ENCODE measurements around the gene PHF5A. TPM values are rescaled to one million over a fixed set of nuclear protein-coding genes. Genes with fewer than 3 reads are reported as not detected.

Gene PHF5A
- 52.5 TPM for polyA plus RNA-seq (2013, experiment 1 of 2; ENCODE audit: insufficient read length)
- 45.0 TPM for polyA plus RNA-seq (2013, experiment 2 of 2; ENCODE audit: insufficient read length)

GRCh38 chr22:41468381-41469217 lies at the start of gene PHF5A, which contains the start of gene ACO2:
TSS of gene PHF5A (minus strand) at chr22:41468692. CDS start at chr22:41468653, 39 bp downstream.
TSS of gene ACO2 (plus strand) at chr22:41469117. CDS start at chr22:41469147, 30 bp downstream.
- DNase-seq, result peak; percentile 98

- DNase-seq, result no peak
Observed at GRCh38 chr22:41518048-41518347, 49.5 kb upstream of the PHF5A start.

- peak; percentile 49 for DNase-seq
Observed at GRCh38 chr22:41517172-41518047, 48.9 kb upstream of the PHF5A start.

GRCh38 chr22:41516462-41516861 lies 48.0 kb upstream of the PHF5A start:
- DNase-seq, result no peak

- DNase-seq, result no peak
Observed at GRCh38 chr22:41513391-41513790, 44.9 kb upstream of the PHF5A start.

- DNase-seq, result peak; percentile 75
Observed at GRCh38 chr22:41512421-41513194, 44.1 kb upstream of the PHF5A start.

- DNase-seq, result no peak
Observed at GRCh38 chr22:41511521-41511968, 43.1 kb upstream of the PHF5A start.

GRCh38 chr22:41508770-41509170 lies 40.3 kb upstream of the PHF5A start:
- no peak for DNase-seq

- DNase-seq, result no peak
Observed at GRCh38 chr22:41507330-41508063, 39.0 kb upstream of the PHF5A start.

- no peak for DNase-seq
Observed at GRCh38 chr22:41505511-41506220, 37.2 kb upstream of the PHF5A start.

- no peak for DNase-seq
Observed at GRCh38 chr22:41504816-41505215, 36.3 kb upstream of the PHF5A start.

- DNase-seq, result peak; percentile 21
Observed at GRCh38 chr22:41504397-41504796, 35.9 kb upstream of the PHF5A start.

- no peak for DNase-seq
Observed at GRCh38 chr22:41501209-41501608, 32.7 kb upstream of the PHF5A start.

GRCh38 chr22:41500303-41500702 lies 31.8 kb upstream of the PHF5A start:
- DNase-seq, result no peak

- DNase-seq, result no peak
Observed at GRCh38 chr22:41499624-41500280, 31.3 kb upstream of the PHF5A start.

GRCh38 chr22:41498303-41498835 lies 29.9 kb upstream of the PHF5A start:
- no peak for DNase-seq

- DNase-seq, result peak; percentile 39
Observed at GRCh38 chr22:41491374-41492100, 23.0 kb upstream of the PHF5A start.

- DNase-seq, result no peak
Observed at GRCh38 chr22:41488596-41489385, 20.3 kb upstream of the PHF5A start.

- DNase-seq, result no peak
Observed at GRCh38 chr22:41488076-41488475, 19.6 kb upstream of the PHF5A start.

Data from fibroblast of skin of abdomen (primary cell).